K562 (cell line): ENCODE data around the gene ADARB2. TPM values are rescaled to one million over a fixed set of nuclear protein-coding genes. Genes with fewer than 3 reads are reported as not detected.

Experiments
- ATAC-seq: fragments of 200-7000 bp; cut with Tn5 transposase; 3 replicates; pipeline ENCODE4 v1.9.1; 2020; ENCODE audit warnings: moderate library complexity
- BruUV-seq: library from RNA; stranded (reverse); fragments of 400-500 nt; replicated peaks from 2 replicates; lab custom pipeline; 2021; lab: Mats Ljungman, UMichigan
- CTCF ChIA-PET: fragments of 300-600 bp; formaldehyde crosslinking; extraction: SDS; loops from one replicate; lab custom pipeline; 2021; ENCODE audit warnings: low intra/inter-chr PET ratio; lab: Yijun Ruan, JAX
- POLR2A ChIA-PET: fragments of 300-600, 350-650 bp; sonication (Branson Sonifier 250); formaldehyde crosslinking; extraction: SDS; loops from one replicate; lab custom pipeline; 2021; ENCODE audit warnings: antibody characterized with exemption, inconsistent platforms; lab: Yijun Ruan, JAX
- DNase-seq, 4 experiments: peaks; one replicate each; pipeline versions ENCODE4 v3.0.0 to v3.0.0-alpha.2; 2011 to 2018; ENCODE audit warnings: low spot score in 3 of 4, mixed read lengths in 3 of 4; ENCODE audit errors: extremely low read depth in 1 of 4
- FAIRE-seq: peaks from 2 replicates; lab custom pipeline; 2011; peaks lifted over from hg19 to GRCh38; lab: Jason Lieb, UNC
- H2AFZ ChIP-seq: 2 replicates; pipeline ENCODE4 v1.6.0; 2011; ENCODE audit warnings: low read depth, low read length, control low read depth, inconsistent platforms
- H3K27ac ChIP-seq: fragments of 200-600 bp; 3 replicates; pipeline ENCODE4 v1.8.0; 2011; ENCODE audit warnings: low read depth, mild to moderate bottlenecking, control low read depth, inconsistent platforms, low read length, moderate library complexity, mixed read lengths; ENCODE audit errors: extremely low read depth
- H3K27me3 ChIP-seq, 2 experiments: fragments of 300-600 bp in 1 of 2; 2 replicates in 1 of 2; 3 replicates in 1 of 2; pipeline versions ENCODE4 v1.6.0 to v1.8.0; 2011; ENCODE audit warnings: inconsistent platforms in 2 of 2, low read length in 2 of 2, mild to moderate bottlenecking in 1 of 2, mixed read lengths in 1 of 2, moderate library complexity in 1 of 2; ENCODE audit not compliant: control insufficient read depth in 2 of 2, insufficient read depth in 2 of 2
- H3K36me3 ChIP-seq: fragments of 300-600 bp; 3 replicates; pipeline ENCODE4 v1.8.0; 2011; ENCODE audit warnings: mild to moderate bottlenecking, low read length, inconsistent platforms; ENCODE audit not compliant: control insufficient read depth, insufficient read depth
- H3K4me1 ChIP-seq, 2 experiments: fragments of 200-600 bp in 1 of 2; replicated peaks in 1 of 2; 2 replicates in 1 of 2; 3 replicates in 1 of 2; pipeline versions ENCODE4 v1.5.1 to v1.8.0; 2011; ENCODE audit warnings: inconsistent platforms in 2 of 2, low read length in 2 of 2, mild to moderate bottlenecking in 1 of 2, mixed read lengths in 1 of 2, moderate library complexity in 1 of 2; ENCODE audit not compliant: control insufficient read depth in 2 of 2, insufficient read depth in 2 of 2
- H3K4me2 ChIP-seq: 2 replicates; pipeline ENCODE4 v1.6.1; 2011; ENCODE audit warnings: low read length, control low read depth, inconsistent platforms, mixed read lengths; ENCODE audit not compliant: insufficient read depth
- H3K4me3 ChIP-seq: fragments of 200-600 bp; sonication (generic), shearing (Covaris generic); 2 replicates; pipeline ENCODE4 v1.5.1; 2016; ENCODE audit warnings: control low read depth, inconsistent platforms
- H3K79me2 ChIP-seq: fragments of 200-600 bp; 3 replicates; pipeline ENCODE4 v1.8.0; 2011; ENCODE audit warnings: low read length, inconsistent platforms; ENCODE audit not compliant: control insufficient read depth, insufficient read depth
- H3K9ac ChIP-seq, 2 experiments: 2 replicates each; pipeline versions ENCODE4 v1.6.0 to v1.6.1; 2011; ENCODE audit warnings: low read depth in 2 of 2, low read length in 2 of 2, control low read depth in 1 of 2, inconsistent platforms in 1 of 2, mild to moderate bottlenecking in 1 of 2, mixed read lengths in 1 of 2; ENCODE audit not compliant: insufficient read depth in 1 of 2
- H3K9me1 ChIP-seq: one replicate; pipeline ENCODE4 v1.6.0; 2011; ENCODE audit warnings: inconsistent platforms, mild to moderate bottlenecking, low read length, moderate library complexity; ENCODE audit not compliant: control insufficient read depth, insufficient read depth
- H3K9me3 ChIP-seq: replicated peaks from 2 replicates; pipeline ENCODE4 v1.5.1; 2011; ENCODE audit warnings: low read depth, low read length, inconsistent platforms; ENCODE audit not compliant: control insufficient read depth, insufficient read depth
- H4K20me1 ChIP-seq: replicated peaks from 2 replicates; pipeline ENCODE4 v1.6.1; 2011; ENCODE audit warnings: low read length, inconsistent platforms, mixed read lengths; ENCODE audit not compliant: control insufficient read depth, insufficient read depth
- FUS ChIP-seq: fragments of 200-400 bp; formaldehyde crosslinking; optimal IDR thresholded peaks from 2 replicates; pipeline ENCODE3; 2017; ENCODE audit warnings: low read depth, low read length
- GTF2A2 ChIP-seq: IDR thresholded peaks from 2 replicates; pipeline ENCODE4 v1.6.1; 2016; ENCODE audit warnings: mild to moderate bottlenecking, missing genetic modification characterization, missing compliant biosample characterization
- HNRNPH1 ChIP-seq: fragments of 200-400 bp; formaldehyde crosslinking; optimal IDR thresholded peaks from 2 replicates; pipeline ENCODE3; 2017; ENCODE audit warnings: low read depth, mild to moderate bottlenecking, low read length, moderate library complexity
- ILK ChIP-seq: fragments of 450-650 bp; IDR thresholded peaks from 2 replicates; pipeline ENCODE4 v1.6.1; 2016; ENCODE audit warnings: missing genetic modification characterization, low read depth, mild to moderate bottlenecking, missing compliant biosample characterization, moderate library complexity, borderline replicate concordance
- KAT2B ChIP-seq: IDR thresholded peaks from one replicate; pipeline ENCODE4 v1.6.1; 2012; ENCODE audit warnings: low read depth, mild to moderate bottlenecking, control low read depth, inconsistent platforms, low read length, moderate library complexity
- NELFE ChIP-seq: IDR thresholded peaks from 2 replicates; pipeline ENCODE4 v1.6.1; 2011; ENCODE audit warnings: mild to moderate bottlenecking; ENCODE audit not compliant: insufficient read depth, insufficient read length
- RUNX1 ChIP-seq: sonication (generic); IDR thresholded peaks from 2 replicates; pipeline ENCODE4 v1.6.1; 2016; ENCODE audit warnings: antibody characterized with exemption, low read depth
- SIN3A ChIP-seq, 2 experiments: fragments of 150-350 bp in 1 of 2; IDR thresholded peaks; 2 replicates each; pipeline ENCODE4 v1.6.1; 2011 to 2016; ENCODE audit warnings: borderline replicate concordance in 2 of 2, low read depth in 2 of 2, low read length in 2 of 2, mild to moderate bottlenecking in 2 of 2, moderate library complexity in 2 of 2; ENCODE audit not compliant: control insufficient read depth in 1 of 2
- SMAD4 ChIP-seq: fragments of 250-450 bp; sonication (Bioruptor Pico); conservative IDR thresholded peaks from 2 replicates; pipeline ENCODE4 v1.8.0; 2021; ENCODE audit warnings: inconsistent platforms, mild to moderate bottlenecking, moderate library complexity
- SREBF1 ChIP-seq: fragments of 150-350 bp; IDR thresholded peaks from 2 replicates; pipeline ENCODE4 v1.6.1; 2014; ENCODE audit warnings: antibody characterized with exemption, low read depth, low read length, borderline replicate concordance
- WHSC1 ChIP-seq: IDR thresholded peaks from one replicate; pipeline ENCODE4 v1.6.1; 2012; ENCODE audit warnings: low read length, control low read depth, inconsistent platforms
- ZNF124 ChIP-seq: sonication (generic); formaldehyde crosslinking; IDR thresholded peaks from 2 replicates; pipeline ENCODE4 v1.8.1; 2022; ENCODE audit warnings: missing genetic modification reagents
- ZNF589 ChIP-seq: fragments of 200-800 bp; sonication (Bioruptor generic); IDR thresholded peaks from 2 replicates; pipeline ENCODE4 v1.6.1; 2016; ENCODE audit warnings: low read depth, missing genetic modification characterization, missing compliant biosample characterization
- ZNF668 ChIP-seq: fragments of 250-450 bp; sonication (Bioruptor Pico); IDR thresholded peaks from 2 replicates; pipeline ENCODE4 v1.8.0; 2022; ENCODE audit warnings: mild to moderate bottlenecking, inconsistent platforms
- WGBS: fragments of 100-300 bp; shearing (Covaris generic); methylation state at CpG from one replicate; pipeline ENCODE4 v1.1.6; 2016; ENCODE audit warnings: low coverage, mixed read lengths; ENCODE audit not compliant: insufficient coverage; ENCODE audit errors: missing lambda C conversion rate; 5-methylcytosine and 5-hydroxymethylcytosine counted together
- in situ Hi-C: fragments of 300-500 bp; cut with MboI; formaldehyde crosslinking; loops from 4 replicates; pipeline ENCODE4 v1.15.0; 2018; ENCODE audit warnings: inconsistent platforms, mixed read lengths
- intact Hi-C: fragments of 100-400 bp; cut with micrococcal nuclease; formaldehyde crosslinking; loops from 2 replicates; pipeline ENCODE4 v1.14.2; 2022
- polyA plus RNA-seq, 8 experiments: library from polyadenylated mRNA; depleted of rRNA in 4 of 8; stranded (reverse) in 5 of 8; unstranded in 3 of 8; fragments of >200 nt; fragmentation: Nextera tagmentation in 2 of 8; fragmentation: Illumina TruSeq in 1 of 8; extraction: Ambion mirVana in 2 of 8; extraction: Trizol in 1 of 8; gene quantifications; 2 replicates each; pipeline versions ENCODE4 v1.2.1 to v1.2.3, GENCODE V29; 2011 to 2014; ENCODE audit warnings: inconsistent platforms in 1 of 8, missing spikeins in 1 of 8
- total RNA-seq, 7 experiments: library from RNA; depleted of rRNA in 6 of 7; stranded (reverse); fragments of >200 nt in 6 of 7; fragmentation: Illumina TruSeq in 2 of 7; extraction: Trizol in 2 of 7; gene quantifications; 2 replicates each; pipeline versions ENCODE4 v1.2.1 to v1.2.3, GENCODE V29; 2011 to 2021; ENCODE audit warnings: low replicate concordance in 1 of 7
- TF ChIP-seq, protein P1 (sequence below): sonication (generic); IDR thresholded peaks from 2 replicates; pipeline ENCODE4 v1.6.1; 2016
- TF ChIP-seq, protein P2 (sequence below): fragments of 450-650 bp; IDR thresholded peaks from one replicate; pipeline ENCODE4 v1.6.1; 2018; ENCODE audit warnings: mild to moderate bottlenecking, moderate library complexity; ENCODE audit not compliant: partially characterized antibody
- TF ChIP-seq, protein P3 (sequence below): fragments of 450-650 bp; IDR thresholded peaks from 2 replicates; pipeline ENCODE4 v1.6.1; 2016; ENCODE audit warnings: missing biosample characterization, missing genetic modification characterization

ADARB2 gene
- total and polyA plus RNA-seq, 9 of the 15 experiments (the other 6 are each of a cell fraction or from before 2014, with no cell fraction given) = not detected

DNA sequence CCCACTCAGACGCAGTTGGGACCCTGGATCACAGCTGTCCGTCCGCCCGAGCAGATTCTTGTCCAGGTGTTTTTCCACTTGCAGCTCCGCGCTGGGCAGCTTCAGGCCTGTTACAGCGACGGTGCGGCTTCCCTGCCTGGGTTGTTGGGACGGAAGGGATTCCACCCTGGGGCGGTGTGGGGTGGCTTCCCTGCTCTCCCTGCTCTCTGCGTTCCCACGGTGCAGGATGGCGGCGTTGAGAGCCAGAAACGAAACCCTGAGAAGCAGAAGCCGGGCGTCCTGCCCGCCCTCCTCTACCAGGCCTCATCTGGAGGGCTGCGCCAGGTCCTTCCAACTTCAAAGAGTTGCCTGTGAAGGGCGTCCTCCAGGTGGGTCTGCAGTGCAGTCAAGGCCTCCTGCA is 194.4 kb downstream of the ADARB2 start:
- POLR2A ChIA-PET = no interaction called here
- Histone ChIP-seq H3K27me3 (peaks cover 26 to 53% of the 10 kb centered on the region in 2 experiments; a peak in 4 of 5 replicates), H3K27ac (no peak overlapping the region), H3K79me2 (no peaks in the 10 kb centered on the region), H3K36me3 (no peaks in the 10 kb centered on the region), H3K4me1 (no peaks in the 10 kb centered on the region), H4K20me1 (peaks cover 5% of the 10 kb centered on the region; the same call in 1 of the 2 replicates), H3K9me1 (no peaks in the 10 kb centered on the region), H3K9ac (no peak overlapping the region), H3K9me3 (no peaks in the 10 kb centered on the region), H3K4me3 (no peak overlapping the region), H3K4me2 (no peak overlapping the region), H2AFZ (no peak overlapping the region)
- intact Hi-C loops (no loop called here), in situ Hi-C loops (no loop called here)
- no TSS peak for BruUV-seq
- DNase-seq (no peak), ATAC-seq (no peak), FAIRE-seq (no peak)
- CTCF ChIA-PET = no interaction called here
- WGBS = 1% methylated on average over 21 of the region's 21 CpGs
- TF ChIP-seq SMAD4 (CRISPR knock-in tag) (no peak), FUS (no peak), ZNF124 (CRISPR knock-in tag) (no peak), ILK (no peak), RUNX1 (no peak), HNRNPH1 (no peak), ZNF668 (CRISPR knock-in tag) (no peak), NELFE (no peak), ZNF589 (CRISPR knock-in tag) (no peak), GTF2A2 (tag) (no peak), WHSC1 (no peak), SIN3A (IDR thresholded peaks at IDR 0.05; ENCODE audit: borderline replicate concordance in 2 of 2, control insufficient read depth in 1 of 2, low read depth in 2 of 2, low read length in 2 of 2) (no peak), KAT2B (no peak), SREBF1 (no peak)
- TF ChIP-seq, protein P1, sequence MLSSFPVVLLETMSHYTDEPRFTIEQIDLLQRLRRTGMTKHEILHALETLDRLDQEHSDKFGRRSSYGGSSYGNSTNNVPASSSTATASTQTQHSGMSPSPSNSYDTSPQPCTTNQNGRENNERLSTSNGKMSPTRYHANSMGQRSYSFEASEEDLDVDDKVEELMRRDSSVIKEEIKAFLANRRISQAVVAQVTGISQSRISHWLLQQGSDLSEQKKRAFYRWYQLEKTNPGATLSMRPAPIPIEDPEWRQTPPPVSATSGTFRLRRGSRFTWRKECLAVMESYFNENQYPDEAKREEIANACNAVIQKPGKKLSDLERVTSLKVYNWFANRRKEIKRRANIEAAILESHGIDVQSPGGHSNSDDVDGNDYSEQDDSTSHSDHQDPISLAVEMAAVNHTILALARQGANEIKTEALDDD = no peak
- TF ChIP-seq, protein P2, sequence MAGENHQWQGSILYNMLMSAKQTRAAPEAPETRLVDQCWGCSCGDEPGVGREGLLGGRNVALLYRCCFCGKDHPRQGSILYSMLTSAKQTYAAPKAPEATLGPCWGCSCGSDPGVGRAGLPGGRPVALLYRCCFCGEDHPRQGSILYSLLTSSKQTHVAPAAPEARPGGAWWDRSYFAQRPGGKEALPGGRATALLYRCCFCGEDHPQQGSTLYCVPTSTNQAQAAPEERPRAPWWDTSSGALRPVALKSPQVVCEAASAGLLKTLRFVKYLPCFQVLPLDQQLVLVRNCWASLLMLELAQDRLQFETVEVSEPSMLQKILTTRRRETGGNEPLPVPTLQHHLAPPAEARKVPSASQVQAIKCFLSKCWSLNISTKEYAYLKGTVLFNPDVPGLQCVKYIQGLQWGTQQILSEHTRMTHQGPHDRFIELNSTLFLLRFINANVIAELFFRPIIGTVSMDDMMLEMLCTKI = no peak
- TF ChIP-seq, protein P3, sequence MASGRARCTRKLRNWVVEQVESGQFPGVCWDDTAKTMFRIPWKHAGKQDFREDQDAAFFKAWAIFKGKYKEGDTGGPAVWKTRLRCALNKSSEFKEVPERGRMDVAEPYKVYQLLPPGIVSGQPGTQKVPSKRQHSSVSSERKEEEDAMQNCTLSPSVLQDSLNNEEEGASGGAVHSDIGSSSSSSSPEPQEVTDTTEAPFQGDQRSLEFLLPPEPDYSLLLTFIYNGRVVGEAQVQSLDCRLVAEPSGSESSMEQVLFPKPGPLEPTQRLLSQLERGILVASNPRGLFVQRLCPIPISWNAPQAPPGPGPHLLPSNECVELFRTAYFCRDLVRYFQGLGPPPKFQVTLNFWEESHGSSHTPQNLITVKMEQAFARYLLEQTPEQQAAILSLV (tag) = no peak
